NCI-H146 treated with DMSO at 0.1 percent for 48 hours (cell line): Measurements from ENCODE around the gene COMMD7.
A peak's percentile ranks its signal among the peaks of the same experiment; 100 is the strongest.
"Not testable (repeated sequence)": the region's sequence is repeated elsewhere in the genome, so short reads cannot be mapped to it uniquely, and the experiment has no call there.

Experiments used
- DNase-seq: peaks from one replicate; lab custom pipeline; 2025; ENCODE audit not compliant: unreplicated experiment; lab: John Stamatoyannopoulos, UW

The COMMD7 gene

DNA sequence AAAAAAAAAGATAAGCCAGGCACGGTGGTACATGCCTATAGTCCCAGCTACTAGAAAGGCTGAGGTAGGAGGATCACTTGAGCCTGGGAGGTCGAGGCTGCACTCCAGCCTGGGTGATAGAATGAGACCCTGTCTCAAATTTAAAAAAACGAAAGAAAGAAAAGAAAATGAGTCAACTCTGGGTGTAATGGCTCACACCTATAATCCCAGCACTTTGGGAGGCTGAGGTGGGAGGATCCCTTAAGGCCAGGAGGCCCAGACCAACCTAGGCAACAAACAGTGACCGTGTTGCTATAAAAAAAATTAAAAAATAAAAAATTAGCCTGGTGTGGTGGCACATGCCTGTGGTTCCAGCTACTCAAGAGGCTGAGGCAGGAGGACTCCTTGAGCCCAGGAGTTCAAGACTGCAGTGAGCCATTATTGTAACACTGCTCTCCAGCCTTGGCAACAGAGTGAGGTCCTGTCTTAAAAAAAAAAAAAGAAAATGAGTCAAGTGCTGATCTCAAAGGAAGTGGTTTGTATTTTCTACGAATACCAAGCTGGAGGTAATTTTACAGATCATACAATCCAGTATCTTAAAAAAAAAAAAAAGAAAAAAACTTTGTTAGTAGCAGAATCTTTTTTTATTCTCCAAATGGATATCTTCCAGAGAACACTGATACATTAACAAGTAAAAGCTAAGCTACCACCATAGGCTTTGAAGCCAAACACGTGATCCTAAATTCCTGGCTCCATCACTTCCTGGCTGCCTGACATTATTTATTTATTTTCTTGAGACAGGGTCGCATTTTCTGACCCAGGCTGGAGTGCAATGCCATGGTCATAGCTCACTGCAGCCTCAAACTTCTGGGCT, 5.7 kb downstream of the COMMD7 start:
- no peak for DNase-seq

DNA sequence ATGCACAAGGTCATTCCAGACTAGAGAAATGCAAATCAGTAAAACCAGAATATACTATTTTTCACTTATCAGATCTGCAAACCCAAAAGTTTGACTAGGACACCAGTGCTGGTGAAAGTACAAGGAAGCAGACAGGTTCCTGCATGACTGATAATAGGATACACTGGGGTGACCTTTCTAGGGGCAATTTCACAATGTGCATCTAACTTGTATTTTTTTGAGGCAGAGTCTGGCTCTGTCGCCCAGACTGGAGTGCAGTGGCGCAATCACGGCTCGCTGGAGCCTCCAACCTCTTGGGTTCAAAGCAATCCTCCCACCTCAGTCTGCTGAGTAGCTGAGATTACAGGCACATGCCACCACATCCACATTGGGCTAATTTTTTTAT, 11.4 kb downstream of the COMMD7 start:
- no peak for DNase-seq

DNA sequence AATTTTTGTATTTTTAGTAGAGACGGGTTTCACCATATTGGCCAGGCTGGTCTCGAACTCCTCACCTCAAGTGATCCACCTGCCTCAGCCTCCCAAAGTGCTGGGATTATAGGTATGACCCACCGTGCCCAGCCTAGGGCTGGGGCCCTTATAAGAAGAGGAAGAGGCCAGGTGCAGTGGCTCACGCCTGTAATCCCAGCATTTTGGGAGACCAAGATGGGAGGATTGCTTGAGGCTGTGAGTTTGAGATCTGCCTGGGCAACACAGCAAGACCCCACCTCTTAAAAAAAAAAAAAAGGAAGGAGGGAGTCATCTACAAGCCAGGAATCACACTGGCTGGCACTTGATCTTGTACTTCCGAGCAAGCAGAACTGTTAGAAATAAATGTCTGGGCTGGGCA, 13.9 kb downstream of the COMMD7 start:
- DNase-seq, result not testable (repeated sequence)

DNA sequence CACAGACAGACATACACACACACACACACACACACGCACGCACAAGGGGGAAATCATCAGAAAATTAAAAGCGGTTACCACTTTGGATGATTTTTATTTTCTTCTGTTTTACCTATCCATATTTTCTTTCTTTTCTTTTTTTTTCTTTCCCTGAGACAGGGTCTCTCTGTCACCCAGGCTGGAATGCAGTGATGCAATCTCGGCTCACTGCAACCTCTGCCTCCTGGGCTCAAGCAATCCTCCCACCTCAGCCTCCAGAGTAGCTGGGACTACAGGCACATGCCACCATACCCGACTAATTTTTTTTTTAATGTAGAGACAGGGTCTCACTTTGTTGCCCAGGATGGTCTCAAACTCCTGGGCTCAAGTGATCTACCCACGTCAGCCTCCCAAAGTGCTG, 14.8 kb downstream of the COMMD7 start:
- DNase-seq, result not testable (repeated sequence)

DNA sequence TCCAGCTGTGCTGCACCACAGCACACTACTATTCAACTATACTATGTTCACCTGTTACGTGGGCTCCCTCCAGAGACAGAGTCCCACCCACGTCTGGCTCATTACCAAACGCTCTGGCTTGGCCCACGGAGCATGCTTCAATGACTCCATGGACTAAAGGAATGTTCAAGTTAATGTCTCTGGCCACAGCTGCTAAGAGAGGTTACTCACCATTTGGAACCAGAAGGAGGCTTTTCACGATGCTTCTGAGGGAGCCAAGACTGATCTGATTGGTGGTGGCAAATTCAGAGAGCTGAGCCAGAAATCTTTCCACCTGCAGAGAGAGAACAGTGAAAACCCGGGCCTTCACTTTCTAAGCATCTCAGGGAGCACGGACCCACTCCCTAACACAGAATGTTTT, 15.6 kb downstream of the COMMD7 start:
- DNase-seq, result no peak

DNA sequence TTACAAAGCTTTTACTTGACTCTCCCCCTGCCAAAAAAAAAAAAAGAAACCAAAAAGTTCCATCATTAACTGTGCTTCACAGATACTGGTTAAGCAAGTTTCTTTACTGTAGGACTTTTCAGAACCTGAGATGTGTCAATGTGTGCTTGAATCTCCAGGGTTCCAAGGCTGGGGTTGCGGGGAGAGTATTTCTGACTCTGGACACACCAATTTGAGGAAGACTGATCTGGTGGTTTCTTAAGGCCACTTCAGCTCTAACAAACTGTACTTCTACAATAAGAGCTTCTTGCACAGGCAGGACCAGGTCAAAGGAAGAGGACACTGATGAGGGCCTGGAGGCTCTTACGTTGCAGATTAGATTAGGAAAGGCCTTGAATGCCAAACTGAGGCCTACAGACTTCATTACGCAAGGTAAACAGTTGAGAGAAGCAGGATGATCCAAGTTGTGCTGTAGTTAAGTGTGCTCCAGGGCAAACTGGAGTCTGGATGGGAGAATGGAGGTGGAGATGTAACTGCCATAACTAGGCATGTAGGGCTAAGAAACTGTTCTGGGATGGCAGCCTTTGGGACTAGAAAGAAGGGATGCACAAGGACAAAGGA, 24.4 kb downstream of the COMMD7 start:
- DNase-seq, result no peak

DNA sequence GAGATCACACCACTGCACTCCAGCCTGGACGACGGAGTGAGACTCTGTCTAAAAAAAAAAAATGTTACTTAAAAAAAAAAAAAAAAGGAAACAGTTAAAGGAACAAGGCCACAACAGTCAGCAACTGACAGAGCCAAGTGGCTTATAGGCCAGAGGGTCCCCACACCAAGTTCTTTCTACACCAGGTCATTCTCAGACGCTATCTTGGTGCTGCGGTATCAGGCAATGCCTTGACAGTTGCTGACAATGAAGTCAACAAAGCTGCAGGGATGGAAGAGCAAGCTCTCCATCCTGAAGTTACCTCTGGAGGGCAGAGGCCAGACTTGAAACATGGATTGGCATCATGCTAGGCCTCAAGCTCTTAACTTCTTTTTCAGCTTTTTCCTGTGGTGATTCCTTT, 31.9 kb downstream of the COMMD7 start:
- no peak for DNase-seq

DNA sequence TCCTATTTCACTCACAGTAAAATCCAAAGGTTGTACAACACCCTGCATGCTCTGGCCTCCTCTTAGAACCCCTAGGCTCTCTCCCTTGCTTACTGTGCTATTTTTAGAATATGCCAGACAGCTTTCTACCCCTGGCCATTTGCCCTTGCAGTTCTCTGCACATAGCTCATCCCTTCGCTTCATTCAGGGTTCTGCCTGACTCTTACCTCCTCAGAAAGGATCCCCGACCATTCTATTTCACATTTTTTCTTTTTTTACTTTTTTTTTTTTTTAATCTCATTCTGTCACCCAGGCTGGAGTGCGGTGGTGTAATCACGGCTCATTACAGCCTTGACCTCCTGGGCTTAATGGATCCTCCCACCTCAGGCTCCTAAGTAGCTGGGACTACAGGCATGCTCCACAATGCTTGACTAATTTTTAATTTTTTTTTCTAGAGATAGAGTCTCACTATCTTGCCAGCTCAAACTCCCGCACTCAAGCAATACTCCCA, 33.6 kb downstream of the COMMD7 start:
- no peak for DNase-seq

DNA sequence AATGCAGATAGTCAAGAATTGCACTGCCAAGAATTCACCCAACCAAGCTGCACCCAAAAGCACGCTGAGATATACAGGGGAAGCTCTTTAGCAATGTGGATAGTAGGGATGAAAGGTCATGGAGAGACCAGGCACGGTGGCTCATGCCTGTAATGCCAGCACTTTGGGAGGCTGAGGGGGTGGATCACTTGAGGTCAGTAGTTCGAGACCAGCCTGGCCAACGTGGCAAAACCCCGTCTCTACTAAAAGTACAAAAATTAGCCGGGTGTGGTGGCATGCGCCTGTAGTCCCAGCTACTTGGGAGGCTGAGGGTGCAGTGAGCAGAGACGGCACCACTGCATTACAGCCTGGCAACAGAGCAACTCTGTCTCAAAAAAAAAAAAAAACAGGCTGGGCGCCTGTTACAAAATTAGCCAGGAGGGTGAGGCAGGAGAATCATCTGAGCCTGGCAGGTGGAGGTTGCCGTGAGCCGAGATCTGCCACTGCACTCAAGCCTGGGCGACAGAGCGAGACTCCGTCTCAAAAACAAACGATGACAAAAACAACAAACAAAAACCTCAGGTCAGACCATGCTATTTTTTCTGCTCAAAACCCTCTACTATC, 34.1 kb downstream of the COMMD7 start:
- DNase-seq, result not testable (repeated sequence)

DNA sequence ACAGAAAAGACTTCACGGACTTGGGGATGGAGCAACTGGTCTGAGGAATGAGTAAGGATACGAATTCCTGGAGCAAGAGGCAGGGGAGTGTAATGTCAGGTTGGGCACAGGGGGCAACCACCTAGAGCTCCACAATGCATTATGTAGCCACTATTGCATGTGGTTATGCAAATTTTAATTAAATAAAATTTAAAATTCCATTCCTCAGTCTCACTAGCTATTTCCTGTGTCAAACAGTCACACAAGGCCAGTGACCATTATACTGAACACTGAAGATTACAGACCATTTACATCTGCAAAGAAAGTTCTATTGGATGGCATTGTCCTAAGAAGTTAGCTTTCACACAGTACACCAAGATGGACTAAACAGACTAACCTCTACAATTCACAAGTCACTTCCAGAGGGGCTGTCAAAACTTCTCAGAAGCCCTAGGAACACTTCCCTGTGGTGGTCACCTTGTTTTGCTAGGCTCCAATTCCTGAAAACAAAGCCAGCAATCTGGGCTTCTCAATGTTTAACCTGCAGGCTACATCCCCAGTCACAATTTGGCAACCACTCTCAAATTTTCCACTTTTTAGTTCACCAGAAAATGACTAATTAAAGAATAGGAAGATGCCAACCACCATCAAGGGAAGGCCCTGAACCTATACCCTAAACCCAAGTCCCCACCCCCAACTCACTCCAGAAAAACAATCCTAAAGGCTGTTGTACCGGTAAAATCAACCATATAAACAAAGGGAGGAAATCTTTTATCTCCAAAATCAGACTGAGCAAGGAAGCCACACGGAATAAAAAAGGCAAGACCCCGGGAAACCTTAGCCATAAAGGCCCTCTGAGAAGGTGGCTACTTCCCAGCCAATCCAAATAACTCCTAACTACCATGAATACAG, 35.3 kb downstream of the COMMD7 start:
- DNase-seq, result no peak

DNA sequence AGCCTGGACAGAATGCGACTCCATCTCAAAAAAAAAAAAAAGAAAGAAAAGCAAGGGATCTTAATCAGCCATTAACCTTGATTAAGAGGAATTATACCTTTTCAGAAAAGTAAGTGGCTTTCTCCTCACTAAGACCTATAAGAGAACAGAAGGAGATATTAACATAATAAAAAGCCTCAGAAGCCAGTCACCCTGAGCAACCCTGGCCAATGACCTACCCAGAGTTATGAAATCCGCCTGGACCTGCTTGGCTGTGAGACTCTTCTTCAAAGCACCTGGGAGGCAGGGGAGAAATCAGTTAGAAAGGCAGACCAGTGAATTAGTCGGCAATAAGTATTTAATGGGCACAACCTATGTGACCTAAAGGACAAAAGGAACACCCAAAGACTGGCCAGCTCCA, 36.8 kb downstream of the COMMD7 start:
- DNase-seq, result no peak

DNA sequence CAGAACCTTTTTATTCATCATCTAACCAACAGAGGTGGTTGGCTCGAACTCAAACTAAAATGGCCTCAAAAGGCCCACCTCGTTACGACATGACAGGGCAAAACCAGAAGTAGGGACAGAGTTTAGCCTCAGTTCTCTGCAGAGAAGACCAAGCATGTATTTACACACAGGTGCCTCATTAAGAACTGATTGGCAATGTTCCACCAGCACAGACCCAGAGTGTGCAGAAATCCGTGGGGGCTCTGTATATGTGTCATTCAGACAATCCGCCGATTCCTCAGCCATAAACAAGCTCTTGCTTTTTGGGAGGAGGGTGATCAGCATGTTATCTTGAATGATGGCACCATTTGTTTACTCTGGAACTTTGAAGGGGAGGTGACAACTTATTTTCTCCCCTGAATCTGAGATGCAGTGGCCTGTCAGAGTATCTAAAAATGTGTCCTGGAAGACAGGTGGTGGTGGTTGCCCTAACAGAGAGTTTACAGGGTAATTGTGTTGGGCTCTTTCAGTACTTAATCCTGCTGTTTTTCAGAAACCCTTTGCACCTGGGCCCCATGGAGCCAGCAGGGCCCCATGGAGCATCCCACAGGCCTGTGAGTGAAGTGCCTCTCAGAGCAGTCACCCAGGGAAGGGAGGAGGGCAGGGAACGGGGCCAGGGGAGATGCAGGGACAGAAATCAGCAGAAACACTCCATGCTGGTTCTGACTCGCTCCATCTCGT, 40.4 kb downstream of the COMMD7 start:
- peak; percentile 82 for DNase-seq

DNA sequence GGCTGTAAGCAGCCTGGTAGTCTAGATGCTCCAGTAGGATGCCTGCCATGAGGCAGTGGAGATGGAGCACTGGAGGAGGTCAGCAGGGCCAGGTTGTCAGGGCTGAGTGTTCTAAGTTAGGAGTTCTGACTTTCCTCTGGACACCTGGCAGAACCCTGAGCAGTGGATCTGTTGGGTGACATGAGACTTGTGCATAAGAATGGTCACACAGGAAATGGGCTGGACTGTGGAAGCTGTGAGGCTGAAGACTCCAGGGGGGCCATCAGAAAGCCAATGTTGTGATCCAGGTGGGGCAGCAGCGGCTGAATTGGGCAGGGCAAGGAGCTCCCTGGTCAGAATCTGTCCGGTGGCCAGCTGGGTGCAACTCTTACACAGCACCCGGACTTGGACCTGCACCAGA, 45.7 kb downstream of the COMMD7 start:
- no peak for DNase-seq

DNA sequence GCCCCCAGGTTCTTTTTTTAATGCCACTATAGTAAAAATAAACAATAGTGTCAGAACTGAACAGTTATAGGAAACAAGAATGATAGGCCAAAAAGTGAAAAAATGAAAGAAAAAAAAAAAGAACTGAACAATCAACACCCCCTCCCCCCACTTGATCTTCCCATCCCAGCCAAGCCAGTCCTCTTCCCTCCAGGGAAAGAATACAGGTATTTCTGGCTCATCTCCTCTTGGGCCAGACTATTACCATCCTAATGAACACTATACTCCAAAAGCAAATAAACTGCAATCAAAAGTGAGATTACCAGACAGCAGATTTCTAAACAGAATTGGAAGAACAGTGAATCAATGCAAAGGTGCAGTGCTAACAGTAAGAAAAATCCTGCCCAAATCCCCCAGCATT, 48.2 kb downstream of the COMMD7 start:
- no peak for DNase-seq

DNA sequence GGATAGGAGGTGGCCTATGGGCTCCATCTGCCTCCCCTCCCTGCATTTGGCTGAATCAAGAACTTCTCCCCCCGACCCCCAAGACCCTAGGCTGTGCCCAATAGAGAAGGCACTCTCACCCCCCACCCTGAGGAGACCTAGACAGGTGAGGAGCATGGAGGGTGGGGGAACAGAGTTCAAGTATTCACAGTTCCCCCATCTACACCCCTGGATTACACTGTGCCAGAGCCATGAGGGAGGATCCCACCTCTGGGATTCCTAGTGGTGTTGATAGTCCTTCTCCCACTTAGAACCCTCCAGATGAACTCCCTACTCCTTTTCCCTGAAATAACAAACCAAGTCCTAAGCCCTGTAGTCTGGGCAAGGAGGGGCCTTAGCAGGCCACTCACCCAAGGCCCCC, 54.3 kb downstream of the COMMD7 start:
- DNase-seq, result not testable (repeated sequence)

DNA sequence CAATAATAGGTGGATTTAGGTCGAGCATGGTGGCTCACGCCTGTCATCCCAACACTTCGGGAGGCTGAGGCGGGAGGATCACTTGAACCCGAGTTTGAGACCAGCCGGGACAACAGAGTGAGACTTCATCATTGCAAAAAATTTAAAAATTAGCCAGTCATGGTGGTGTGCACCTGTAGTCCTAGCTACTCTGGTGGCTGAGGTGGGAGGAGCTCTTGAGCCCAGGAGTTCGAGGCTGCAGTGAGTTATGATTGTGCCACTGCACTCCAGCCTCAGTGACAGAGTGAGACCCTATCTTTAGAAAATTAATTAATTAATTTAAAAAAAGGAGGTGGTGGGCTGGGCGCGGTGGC, 56.1 kb downstream of the COMMD7 start:
- DNase-seq, result no peak

DNA sequence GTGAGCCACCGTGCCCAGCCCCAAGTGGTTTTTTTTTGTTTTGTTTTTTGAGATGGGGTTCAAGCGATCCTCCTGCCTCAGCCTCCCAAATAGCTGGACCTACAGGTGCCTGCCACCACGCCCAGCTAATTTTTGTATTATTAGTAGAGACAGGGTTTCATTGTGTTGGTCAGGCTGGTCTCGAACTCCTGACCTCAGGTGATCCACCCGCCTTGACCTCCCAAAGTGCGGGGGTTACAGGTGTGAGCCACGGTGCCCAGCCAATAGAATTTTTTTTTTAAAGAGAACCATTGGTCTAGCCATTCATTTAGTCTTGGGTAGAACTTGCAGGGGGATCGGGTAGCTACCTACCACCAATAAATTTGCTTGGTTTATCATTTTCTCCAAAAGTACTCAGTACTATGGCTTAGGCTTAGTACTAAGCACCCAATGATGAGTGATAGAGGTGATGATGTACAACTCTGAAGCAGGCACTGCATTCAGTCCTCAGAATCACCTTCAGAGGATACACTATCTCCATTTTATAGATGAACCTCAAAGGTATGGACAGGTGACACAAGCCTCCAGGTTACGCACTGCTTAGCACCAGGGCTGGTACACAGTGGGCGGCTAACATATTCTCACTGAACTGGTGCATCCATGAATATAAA, 56.6 kb downstream of the COMMD7 start:
- DNase-seq, result no peak

DNA sequence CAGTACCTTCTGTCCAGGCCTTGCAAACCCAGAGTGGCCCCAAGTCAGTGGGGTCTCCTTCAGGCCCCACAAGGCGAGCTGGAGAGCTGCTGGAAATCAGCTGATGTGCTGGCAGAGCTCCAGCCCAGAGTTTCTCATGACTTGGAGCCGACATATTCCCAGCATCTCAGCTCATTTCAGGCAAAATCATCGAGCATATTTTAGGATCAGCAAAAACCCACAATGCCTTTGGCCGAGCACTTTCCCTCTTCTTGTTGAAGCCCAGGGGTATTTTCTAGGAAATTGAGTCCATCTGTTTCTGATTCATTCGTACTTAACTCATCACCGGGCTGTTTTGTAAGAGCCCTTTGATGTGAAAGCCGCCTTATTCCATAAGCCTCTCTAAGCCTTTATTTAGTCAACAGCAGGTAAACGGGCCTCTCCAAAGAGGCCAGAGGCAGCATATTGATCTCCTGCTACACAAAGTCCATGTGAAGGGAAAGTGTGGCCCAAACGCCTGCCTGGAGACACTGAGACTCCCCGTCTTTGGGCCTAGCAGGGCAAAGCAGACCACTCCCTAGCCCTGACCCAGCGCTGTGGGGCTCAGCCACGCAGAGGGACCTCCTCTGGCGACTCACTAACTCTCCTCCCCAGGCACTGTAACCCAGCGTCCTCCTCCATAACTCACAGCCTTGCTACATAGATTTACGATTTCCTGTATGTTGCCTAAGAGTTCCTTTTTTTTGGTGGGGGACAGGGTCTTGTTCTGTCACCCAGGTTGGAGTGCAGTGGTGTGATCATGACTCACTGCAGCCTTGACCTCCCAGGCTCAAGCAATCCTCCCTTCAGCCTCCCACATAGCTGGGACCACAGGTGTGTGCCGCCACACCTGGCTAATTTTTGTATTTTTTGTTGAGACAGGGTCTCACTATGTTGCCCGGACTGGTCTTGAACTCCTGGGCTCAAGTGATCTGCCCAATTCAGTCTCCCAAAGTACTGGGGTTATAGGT, 57.4 kb downstream of the COMMD7 start:
- no peak for DNase-seq

DNA sequence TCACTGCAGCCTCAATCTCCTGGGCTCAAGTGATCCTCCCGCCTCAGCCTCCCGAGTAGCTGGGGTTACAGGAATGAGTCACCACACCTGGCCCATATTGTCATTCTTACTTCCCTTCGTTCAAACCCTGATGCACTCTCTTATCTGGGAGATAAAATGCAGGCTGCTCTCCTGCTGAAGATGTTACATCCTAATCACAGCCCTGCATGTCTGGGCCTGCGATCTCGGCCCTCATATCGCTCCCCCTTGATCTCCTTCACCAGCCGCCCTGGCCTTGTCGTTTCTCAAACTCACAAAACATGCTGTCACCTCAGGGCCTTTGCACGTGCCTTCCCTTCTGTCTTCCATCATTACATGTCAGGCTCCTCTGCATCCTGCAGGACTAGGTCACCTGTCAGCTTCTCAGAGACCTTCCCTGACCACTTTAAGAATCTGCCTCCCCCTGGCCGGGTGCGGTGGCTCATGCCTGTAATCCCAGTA, 60.7 kb downstream of the COMMD7 start:
- no peak for DNase-seq
